ENCODE measurements around the gene IL20.

GRCh38 chr1:206911064-206911663 lies 45.7 kb downstream of the IL20 start:
- TF ChIP-seq CTCF (IDR thresholded peaks at IDR 0.05), result peak; percentile 80 to 95 (median 91)
- TF ChIP-seq POLR2A (IDR thresholded peaks at IDR 0.05), result no peak
